ENCODE measurements around the gene FGF1.

FGF1 gene

GRCh38 chr5:142697356-142698255 is 11.7 kb upstream of the FGF1 start:
- no peak for DNase-seq (ENCODE audit: low read depth, low spot score)

- DNase-seq (ENCODE audit: low read depth, low spot score) = no peak
These were observed 10.5 kb upstream of the FGF1 start for GRCh38 chr5:142696379-142696778.

GRCh38 chr5:142694092-142694856 is 8.4 kb upstream of the FGF1 start:
- DNase-seq (ENCODE audit: low read depth, low spot score) = no peak

GRCh38 chr5:142692321-142692894 is 6.5 kb upstream of the FGF1 start:
- no peak for DNase-seq (ENCODE audit: low read depth, low spot score)

GRCh38 chr5:142690667-142691066 is 4.8 kb upstream of the FGF1 start:
- no peak for DNase-seq (ENCODE audit: low read depth, low spot score)

GRCh38 chr5:142689081-142689480 is 3.2 kb upstream of the FGF1 start:
- DNase-seq (ENCODE audit: low read depth, low spot score) = no peak

GRCh38 chr5:142688281-142688989 is 2.5 kb upstream of the FGF1 start:
- no peak for DNase-seq (ENCODE audit: low read depth, low spot score)

- no peak for DNase-seq (ENCODE audit: low read depth, low spot score)
These were observed 1.1 kb upstream of the FGF1 start for GRCh38 chr5:142686968-142687367.

GRCh38 chr5:142686210-142686734 is 382 bp upstream of the FGF1 start:
- DNase-seq (ENCODE audit: low read depth, low spot score) = no peak

- no peak for DNase-seq (ENCODE audit: low read depth, low spot score)
These were observed 1.3 kb downstream of the FGF1 start for GRCh38 chr5:142684508-142685041.

GRCh38 chr5:142683881-142684505 is 1.9 kb downstream of the FGF1 start:
- no peak for DNase-seq (ENCODE audit: low read depth, low spot score)

- no peak for DNase-seq (ENCODE audit: low read depth, low spot score)
These were observed 2.8 kb downstream of the FGF1 start for GRCh38 chr5:142683116-142683515.

GRCh38 chr5:142680605-142681259 is 5.2 kb downstream of the FGF1 start:
- no peak for DNase-seq (ENCODE audit: low read depth, low spot score)

GRCh38 chr5:142679744-142680143 is 6.1 kb downstream of the FGF1 start:
- DNase-seq (ENCODE audit: low read depth, low spot score) = no peak

- DNase-seq (ENCODE audit: low read depth, low spot score) = no peak
These were observed 7.4 kb downstream of the FGF1 start for GRCh38 chr5:142678529-142678928.

- no peak for DNase-seq (ENCODE audit: low read depth, low spot score)
These were observed 8.7 kb downstream of the FGF1 start for GRCh38 chr5:142677198-142677597.

GRCh38 chr5:142676318-142676717 is 9.6 kb downstream of the FGF1 start:
- no peak for DNase-seq (ENCODE audit: low read depth, low spot score)

GRCh38 chr5:142674531-142675469 is 11.1 kb downstream of the FGF1 start:
- no peak for DNase-seq (ENCODE audit: low read depth, low spot score)

- no peak for DNase-seq (ENCODE audit: low read depth, low spot score)
These were observed 14.1 kb downstream of the FGF1 start for GRCh38 chr5:142671801-142672200.
